AG04450 (cell line): ENCODE data around the gene CFAP157. TPM values are rescaled to one million over a fixed set of nuclear protein-coding genes. Genes with fewer than 3 reads are reported as not detected.

Experiments
- CTCF ChIA-PET: fragments of 300-600, 350-600 bp; formaldehyde crosslinking; extraction: SDS; loops from one replicate; lab custom pipeline; 2022; ENCODE audit warnings: antibody characterized with exemption, inconsistent platforms; lab: Charles Lee
- POLR2A ChIA-PET: fragments of 350-600 bp; formaldehyde crosslinking; extraction: SDS; loops from one replicate; lab custom pipeline; 2021; ENCODE audit warnings: antibody characterized with exemption, inconsistent platforms; lab: Yijun Ruan, JAX
- DNase-seq: peaks from one replicate; pipeline ENCODE4 v3.0.0-alpha.2; 2011; ENCODE audit warnings: low read depth, low spot score
- H3K27ac ChIP-seq: one replicate; pipeline ENCODE4 v1.5.1; 2012; ENCODE audit warnings: low read depth, low read length, control low read depth
- H3K27me3 ChIP-seq: one replicate; pipeline ENCODE4 v1.6.0; 2012; ENCODE audit warnings: low read length; ENCODE audit not compliant: control insufficient read depth, insufficient read depth
- H3K4me3 ChIP-seq: 2 replicates; pipeline ENCODE4 v1.5.1; 2011; ENCODE audit warnings: mild to moderate bottlenecking, low read depth, low read length, control low read depth
- H3K9me3 ChIP-seq: 2 replicates; pipeline ENCODE4 v1.5.1; 2012; ENCODE audit warnings: low read length; ENCODE audit not compliant: control insufficient read depth, insufficient read depth
- polyA plus RNA-seq: library from polyadenylated mRNA; depleted of rRNA; stranded (reverse); fragments of >200 nt; gene quantifications from 2 replicates; pipeline ENCODE4 v1.2.3, GENCODE V29; 2011
- TF ChIP-seq, protein P1 (sequence below): IDR thresholded peaks from 2 replicates; pipeline ENCODE4 v1.5.1; 2011; ENCODE audit warnings: low read depth, low read length, control low read depth, inconsistent platforms

CFAP157 gene
- polyA plus RNA-seq, 1 experiment = not detected

DNA sequence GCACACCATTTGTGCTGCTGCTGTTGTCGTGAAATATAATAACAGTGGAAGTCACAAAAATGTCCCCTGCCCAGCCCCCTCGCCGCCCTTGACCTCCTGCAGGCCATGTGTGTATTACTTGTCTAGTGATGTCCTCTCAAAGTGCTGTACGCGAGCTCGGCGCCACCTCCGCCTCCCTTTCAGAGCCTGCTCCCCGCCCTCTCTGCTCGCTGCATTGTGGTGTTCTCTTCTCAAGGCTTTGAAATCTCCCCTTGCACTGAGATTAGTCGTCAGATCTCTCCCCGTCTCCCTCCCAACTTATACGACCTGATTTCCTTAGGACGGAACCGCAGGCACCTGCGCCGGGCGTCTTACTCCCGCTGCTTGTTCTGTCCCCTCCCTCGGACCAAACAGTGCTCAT lies 14.7 kb upstream of the CFAP157 start:
- TF ChIP-seq, protein P1, sequence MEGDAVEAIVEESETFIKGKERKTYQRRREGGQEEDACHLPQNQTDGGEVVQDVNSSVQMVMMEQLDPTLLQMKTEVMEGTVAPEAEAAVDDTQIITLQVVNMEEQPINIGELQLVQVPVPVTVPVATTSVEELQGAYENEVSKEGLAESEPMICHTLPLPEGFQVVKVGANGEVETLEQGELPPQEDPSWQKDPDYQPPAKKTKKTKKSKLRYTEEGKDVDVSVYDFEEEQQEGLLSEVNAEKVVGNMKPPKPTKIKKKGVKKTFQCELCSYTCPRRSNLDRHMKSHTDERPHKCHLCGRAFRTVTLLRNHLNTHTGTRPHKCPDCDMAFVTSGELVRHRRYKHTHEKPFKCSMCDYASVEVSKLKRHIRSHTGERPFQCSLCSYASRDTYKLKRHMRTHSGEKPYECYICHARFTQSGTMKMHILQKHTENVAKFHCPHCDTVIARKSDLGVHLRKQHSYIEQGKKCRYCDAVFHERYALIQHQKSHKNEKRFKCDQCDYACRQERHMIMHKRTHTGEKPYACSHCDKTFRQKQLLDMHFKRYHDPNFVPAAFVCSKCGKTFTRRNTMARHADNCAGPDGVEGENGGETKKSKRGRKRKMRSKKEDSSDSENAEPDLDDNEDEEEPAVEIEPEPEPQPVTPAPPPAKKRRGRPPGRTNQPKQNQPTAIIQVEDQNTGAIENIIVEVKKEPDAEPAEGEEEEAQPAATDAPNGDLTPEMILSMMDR = no peak
- ChIA-PET CTCF (interaction anchor here (0.6 to 1.5 kb wide), 2 partner anchors 43 to 492 kb away, joined by 3 to 4 read pairs; partner anchors contain the start of gene TOR2A), POLR2A (no interaction called here)
- Histone ChIP-seq H3K27me3 (no peaks in the 10 kb centered on the region), H3K9me3 (no peaks in the 10 kb centered on the region), H3K27ac (no peak overlapping the region), H3K4me3 (no peak overlapping the region)
- no peak for DNase-seq

DNA sequence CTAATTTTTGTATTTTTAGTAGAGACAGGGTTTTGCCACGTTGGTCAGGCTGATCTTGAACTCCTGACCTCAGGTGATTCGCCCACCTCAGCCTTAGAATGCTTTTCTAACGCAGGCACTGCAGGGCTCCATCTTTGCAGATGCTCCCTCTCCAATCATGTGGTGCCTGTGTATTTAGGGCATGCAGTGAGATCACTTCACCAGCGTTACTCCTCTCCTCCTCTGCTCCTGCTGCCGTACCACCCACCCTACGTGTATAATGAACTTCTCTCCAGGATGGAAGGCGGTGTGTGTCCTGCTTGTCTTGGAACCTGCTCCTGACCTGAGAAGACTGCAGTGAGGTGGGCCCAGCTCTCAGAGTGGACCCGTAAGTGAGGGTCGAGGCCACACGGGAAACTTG lies 13.6 kb upstream of the CFAP157 start:
- H3K4me3 ChIP-seq = no peak overlapping the region
- POLR2A ChIA-PET = no interaction called here

DNA sequence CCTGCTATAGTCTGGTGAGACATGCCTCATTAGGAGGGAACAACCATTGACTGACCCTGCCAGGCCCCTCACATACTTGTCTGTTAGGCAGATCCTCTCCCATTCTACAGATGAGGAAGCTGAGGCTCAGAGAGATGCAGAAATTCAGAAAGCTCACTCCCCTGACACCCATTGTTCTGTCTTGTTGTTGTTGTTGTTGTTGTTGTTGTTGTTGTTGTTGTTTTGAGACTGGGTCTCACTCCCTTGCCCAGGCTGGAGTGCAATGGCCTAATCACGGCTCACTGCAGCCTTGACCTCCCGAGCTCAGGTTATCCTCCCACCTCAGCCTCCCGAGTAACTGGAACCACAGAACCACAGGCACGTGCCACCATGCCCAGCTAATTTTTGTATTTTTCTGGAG lies 13.1 kb upstream of the CFAP157 start:
- no peak overlapping the region for H3K27ac ChIP-seq
- POLR2A ChIA-PET = no interaction called here
- no peak overlapping the region for H3K4me3 ChIP-seq
- no peak for DNase-seq
- TF ChIP-seq, protein P1 = no peak
- no peaks in the 10 kb centered on the region for H3K9me3 ChIP-seq
- no peaks in the 10 kb centered on the region for H3K27me3 ChIP-seq
- CTCF ChIA-PET = interaction anchor here (1.5 kb wide), 1 partner anchor 41 kb away, joined by 4 read pairs; the partner anchor contains the start of gene TOR2A

More for the DNA sequence above, 13.6 kb upstream of the CFAP157 start:
- no peak overlapping the region for H3K27ac ChIP-seq
- TF ChIP-seq, protein P1 = no peak
- CTCF ChIA-PET = interaction anchor here (1.5 kb wide), 1 partner anchor 42 kb away, joined by 4 read pairs; the partner anchor contains the start of gene TOR2A
- H3K9me3 ChIP-seq = no peaks in the 10 kb centered on the region
- H3K27me3 ChIP-seq = no peaks in the 10 kb centered on the region
- no peak for DNase-seq

DNA sequence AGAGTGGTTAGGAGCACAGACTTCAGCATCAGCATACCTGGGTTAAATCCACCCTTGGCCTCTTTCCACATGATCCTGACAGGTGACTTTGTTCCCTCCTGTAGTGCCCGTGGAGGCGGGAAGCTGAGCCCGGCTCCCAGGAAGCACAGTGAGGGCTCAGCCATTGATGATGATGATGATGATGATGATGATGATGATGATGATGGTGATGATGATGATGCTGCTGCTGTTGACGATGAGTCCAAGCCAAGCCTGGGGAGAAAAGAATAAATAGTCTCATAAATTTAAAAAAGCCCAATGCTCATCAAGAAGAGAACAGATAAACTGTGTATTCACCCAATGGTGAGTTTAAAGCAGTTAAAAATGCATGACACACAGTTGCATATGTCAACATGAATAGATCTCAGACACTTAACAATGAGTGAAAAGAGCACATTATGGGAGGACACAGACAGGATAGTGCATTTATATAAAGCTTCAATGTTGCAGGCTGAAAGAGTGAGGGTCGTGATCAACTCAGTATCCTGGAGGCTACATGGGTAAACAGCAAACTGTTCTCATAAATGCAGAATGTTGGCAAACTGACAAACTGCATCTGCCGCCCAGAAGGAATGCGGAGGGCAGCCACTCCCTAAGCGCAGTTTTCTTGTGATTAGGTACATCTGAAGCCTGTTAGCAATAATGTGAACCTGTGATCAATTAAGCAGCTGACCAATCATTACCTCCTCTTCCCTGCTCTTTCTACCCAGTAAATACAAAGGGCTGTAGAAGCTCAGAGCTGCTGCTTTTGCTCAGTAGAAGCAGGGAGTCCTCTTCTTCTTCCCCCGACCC lies 11.7 kb upstream of the CFAP157 start:
- H3K27ac ChIP-seq = no peak overlapping the region
- no peak overlapping the region for H3K4me3 ChIP-seq
- H3K9me3 ChIP-seq = peaks cover 4% of the 10 kb centered on the region; the same call in 1 of the 2 replicates
- DNase-seq = no peak
- TF ChIP-seq, protein P1 = no peak
- CTCF ChIA-PET = no interaction called here
- POLR2A ChIA-PET = no interaction called here
- H3K27me3 ChIP-seq = no peaks in the 10 kb centered on the region

DNA sequence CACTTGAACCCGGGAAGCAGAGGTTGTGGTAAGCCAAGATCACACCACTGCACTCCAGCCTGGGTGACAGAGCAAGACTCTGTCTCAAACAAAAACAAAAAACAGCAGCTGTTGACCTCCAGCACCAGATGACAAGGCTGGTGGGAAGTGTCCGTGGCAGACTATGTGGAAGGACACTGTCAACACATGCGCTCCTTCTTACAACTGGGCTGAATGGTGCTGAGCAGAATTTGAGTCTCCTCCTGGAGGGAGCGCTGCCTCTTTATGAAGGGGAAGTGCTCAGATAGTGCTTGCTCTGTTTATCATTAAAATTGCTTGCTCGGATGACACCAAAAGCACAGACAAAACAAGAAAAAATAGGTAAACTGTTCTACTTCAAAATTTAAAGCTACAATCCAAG lies 9.2 kb upstream of the CFAP157 start:
- Histone ChIP-seq H3K9me3 (peaks cover 4% of the 10 kb centered on the region; the same call in 1 of the 2 replicates), H3K27ac (no peak overlapping the region), H3K27me3 (no peaks in the 10 kb centered on the region), H3K4me3 (no peak overlapping the region)
- TF ChIP-seq, protein P1 = no peak
- DNase-seq = no peak
- ChIA-PET CTCF (no interaction called here), POLR2A (no interaction called here)
